HK-2 (cell line): ENCODE data around the gene C14orf119.
A peak's percentile ranks its signal among the peaks of the same experiment; 100 is the strongest.
"Not testable (repeated sequence)": the region's sequence is repeated elsewhere in the genome, so short reads cannot be mapped to it uniquely, and the experiment has no call there.

ENCODE experiments used
- DNase-seq: peaks from one replicate; pipeline ENCODE4 v3.0.0-alpha.2; 2018; ENCODE audit not compliant: unreplicated experiment

The C14orf119 gene

GRCh38 chr14:23089498-23090253 is 5.6 kb upstream of the C14orf119 start:
- DNase-seq: no peak

- no peak for DNase-seq
Observed at GRCh38 chr14:23090254-23090636, 5.1 kb upstream of the C14orf119 start.

- no peak for DNase-seq
Observed at GRCh38 chr14:23091294-23092225, 3.7 kb upstream of the C14orf119 start.

- no peak for DNase-seq
Observed at GRCh38 chr14:23093104-23093503, 2.2 kb upstream of the C14orf119 start.

- DNase-seq: no peak
Observed at GRCh38 chr14:23093526-23093925, 1.8 kb upstream of the C14orf119 start.

- DNase-seq: no peak
Observed at GRCh38 chr14:23093991-23094665, 1.2 kb upstream of the C14orf119 start.

GRCh38 chr14:23094666-23095195 is 574 bp upstream of the C14orf119 start, which contains the start of gene ACIN1:
Gene ACIN1 (minus strand): TSS chr14:23095136. CDS start chr14:23095112, 24 bp downstream.
- peak; percentile 73 for DNase-seq

- DNase-seq: no peak
Observed at GRCh38 chr14:23097786-23098185, 2.5 kb downstream of the C14orf119 start.

- DNase-seq: no peak
Observed at GRCh38 chr14:23099212-23099861, 4.0 kb downstream of the C14orf119 start.

- DNase-seq: no peak
Observed at GRCh38 chr14:23101213-23101970, 6.1 kb downstream of the C14orf119 start.

GRCh38 chr14:23101986-23102625 is 6.8 kb downstream of the C14orf119 start:
- DNase-seq: no peak

- no peak for DNase-seq
Observed at GRCh38 chr14:23102801-23103200, 7.5 kb downstream of the C14orf119 start.

- no peak for DNase-seq
Observed at GRCh38 chr14:23103581-23103980, 8.3 kb downstream of the C14orf119 start.

GRCh38 chr14:23104070-23104590 is 8.8 kb downstream of the C14orf119 start:
- DNase-seq: no peak

GRCh38 chr14:23104591-23105347 is 9.5 kb downstream of the C14orf119 start, which contains the start of gene CIROP:
Gene CIROP (minus strand): TSS chr14:23104989. CDS start chr14:23104920, 69 bp downstream.
- DNase-seq: no peak

GRCh38 chr14:23105348-23105824 is 10.1 kb downstream of the C14orf119 start:
- DNase-seq: no peak

- no peak for DNase-seq
Observed at GRCh38 chr14:23106747-23107045, 11.4 kb downstream of the C14orf119 start.

GRCh38 chr14:23107620-23108019 is 12.3 kb downstream of the C14orf119 start:
- not testable (repeated sequence) for DNase-seq

GRCh38 chr14:23108169-23108568 is 12.9 kb downstream of the C14orf119 start:
- not testable (repeated sequence) for DNase-seq
